GM18498 (cell line): ENCODE data around the gene POU3F1.

Experiments used
- ATAC-seq: cut with Tn5 transposase; IDR thresholded peaks from one replicate; pipeline ENCODE4 v1.9.1; 2021; ENCODE audit warnings: mild to moderate bottlenecking, moderate library complexity; ENCODE audit not compliant: unreplicated experiment

The POU3F1 gene

DNA sequence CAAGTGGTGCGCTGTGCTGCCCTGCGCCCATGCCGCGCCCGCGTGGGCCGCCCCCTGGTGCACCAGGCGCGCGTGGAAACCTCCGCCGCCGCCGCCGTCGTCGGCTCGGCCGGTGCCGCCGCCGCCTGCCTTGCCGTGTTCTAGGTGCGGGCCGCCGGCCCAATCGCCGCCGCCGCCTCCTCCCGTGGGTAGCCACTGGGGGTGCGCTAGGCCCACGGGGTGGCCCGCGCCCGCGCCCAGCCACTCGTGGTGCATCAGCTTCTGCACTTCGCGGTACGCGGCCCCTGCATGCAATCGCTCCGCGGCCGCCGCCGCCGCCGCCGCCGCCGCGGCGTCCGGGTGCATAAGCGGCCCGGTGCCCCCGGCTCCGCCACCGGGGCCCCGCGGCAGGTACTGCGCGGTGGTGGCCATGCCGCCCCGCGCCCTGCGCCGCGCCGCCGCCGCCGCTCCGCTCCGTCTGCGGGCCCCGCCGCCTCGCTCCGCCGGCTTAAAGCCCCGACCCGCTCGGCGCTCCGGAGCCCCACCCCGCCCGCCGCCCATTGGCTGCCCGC, at the start of gene POU3F1:
Gene POU3F1, minus strand, starts transcription at position 461 of the 551 bp plus-strand sequence. Its CDS starts 50 bp downstream, at position 411.
- peak; percentile 3 for ATAC-seq

GRCh38 chr1:38095454-38095931, 48.9 kb upstream of the POU3F1 start:
- ATAC-seq: no peak

DNA sequence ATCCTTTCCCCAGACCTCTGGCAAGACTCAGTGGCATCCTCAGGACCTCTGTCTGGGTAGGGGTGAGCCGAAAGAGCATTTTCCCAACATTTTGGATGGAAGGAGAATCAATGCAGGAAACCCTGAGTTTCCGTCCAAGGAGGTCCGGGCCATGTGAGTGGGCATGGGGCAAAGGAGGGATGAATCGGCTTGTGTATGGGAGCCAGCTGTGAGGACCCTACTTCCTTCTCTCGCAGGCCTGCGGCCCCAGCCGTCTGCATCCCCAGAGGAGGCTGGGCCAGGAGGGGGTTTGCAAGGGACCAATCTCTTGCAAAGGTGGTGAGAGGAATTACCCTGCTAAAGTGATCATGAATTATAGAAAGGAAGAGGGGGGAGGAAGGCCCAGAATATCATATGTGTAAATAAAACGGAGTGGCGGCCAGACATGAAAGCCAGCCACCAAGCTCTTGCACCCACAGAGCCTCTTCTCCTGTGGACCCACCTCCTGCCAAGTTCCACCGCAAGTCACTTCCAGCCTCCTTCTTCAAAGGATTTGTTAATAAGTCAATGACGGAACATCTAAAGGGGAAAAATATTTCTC, 48.2 kb upstream of the POU3F1 start:
- ATAC-seq: no peak

DNA sequence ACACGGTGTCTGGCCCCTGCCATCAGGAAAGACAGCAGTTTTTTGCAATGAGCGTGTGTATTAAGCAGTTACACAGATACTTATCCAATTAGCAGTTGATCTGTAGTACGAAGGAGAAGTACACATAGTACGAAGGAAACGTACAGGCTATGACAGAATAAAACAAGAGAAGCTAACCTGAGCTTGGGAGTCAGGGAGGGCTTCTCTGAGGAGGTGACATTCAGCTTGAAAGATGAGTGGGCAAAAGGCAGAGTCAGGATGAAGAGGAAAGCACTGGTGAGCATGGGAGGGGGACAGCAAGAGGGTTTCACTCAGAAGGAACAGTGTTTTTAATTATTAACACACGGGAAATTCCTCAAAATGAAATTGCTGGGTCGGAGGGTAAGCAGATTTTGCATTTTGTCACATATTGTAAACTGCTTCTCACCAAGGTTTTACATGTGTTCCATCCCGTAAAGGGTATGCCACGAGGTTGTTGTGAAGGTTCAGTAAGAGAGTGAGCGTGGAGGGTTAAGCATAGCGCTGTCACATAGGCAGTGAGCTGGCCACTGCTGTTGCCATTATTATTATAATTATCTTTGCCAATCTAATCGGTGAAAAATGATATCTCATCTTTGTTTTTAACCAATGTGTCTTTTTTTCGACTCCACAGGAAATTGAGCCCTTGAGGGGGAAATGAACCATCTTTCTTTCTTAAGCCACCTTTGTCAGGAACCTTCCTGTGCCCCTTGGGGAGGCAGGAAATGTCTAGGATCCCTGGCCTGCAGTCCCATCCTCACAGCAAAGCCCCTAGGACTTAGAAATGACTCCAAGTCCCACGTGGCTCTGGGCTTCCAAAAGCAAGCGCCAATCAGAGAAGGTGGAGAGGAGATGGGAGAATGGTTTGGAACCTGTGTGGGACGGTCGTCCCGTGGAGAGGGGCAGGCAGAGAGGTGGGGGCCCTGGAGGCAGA, 47.3 kb upstream of the POU3F1 start:
- ATAC-seq: no peak

GRCh38 chr1:38092256-38092655, 45.7 kb upstream of the POU3F1 start:
- ATAC-seq: no peak

GRCh38 chr1:38090796-38091195, 44.2 kb upstream of the POU3F1 start:
- ATAC-seq: no peak

GRCh38 chr1:38089712-38090360, 43.2 kb upstream of the POU3F1 start:
- no peak for ATAC-seq

DNA sequence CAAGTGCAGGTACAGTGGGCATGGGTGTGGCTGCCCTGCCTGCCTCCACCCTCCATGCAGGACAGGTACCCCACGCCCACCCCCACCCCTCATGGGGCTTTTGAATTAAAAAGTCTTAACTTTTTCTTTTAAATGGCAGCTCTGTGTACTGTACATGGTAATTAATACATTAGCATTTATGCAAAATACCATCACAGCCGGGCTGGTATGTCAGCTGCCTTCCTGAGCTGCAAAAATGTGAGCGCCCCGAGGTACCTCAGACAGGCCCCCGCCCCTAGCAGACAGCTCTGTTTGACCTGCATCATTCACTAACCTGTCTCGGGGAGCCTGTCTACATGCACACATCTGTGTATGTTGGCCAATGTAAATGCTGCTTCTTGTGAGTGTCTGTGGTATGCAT, 42.2 kb upstream of the POU3F1 start:
- ATAC-seq: no peak

GRCh38 chr1:38088366-38088765, 41.8 kb upstream of the POU3F1 start:
- no peak for ATAC-seq

DNA sequence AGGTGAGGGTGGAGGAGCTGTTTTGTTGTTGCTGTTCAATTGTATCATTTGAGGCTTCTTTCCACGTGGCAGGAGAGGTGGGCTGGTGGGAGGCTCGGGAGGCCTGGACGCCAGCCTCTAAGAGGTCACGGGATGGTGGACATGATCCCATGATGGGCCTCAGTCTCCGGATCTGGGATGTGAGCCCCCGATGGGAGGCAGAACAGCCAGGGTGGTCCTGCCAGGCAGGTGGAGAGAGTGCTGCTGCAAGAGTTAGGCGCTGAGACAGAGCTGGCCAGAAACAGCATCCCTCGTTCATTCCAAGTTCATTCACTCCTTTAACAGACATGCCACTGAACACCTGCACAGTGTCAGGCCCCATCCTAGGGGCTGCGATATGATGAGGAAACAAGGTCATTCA, 41.1 kb upstream of the POU3F1 start:
- ATAC-seq: no peak

GRCh38 chr1:38085666-38086330, 39.2 kb upstream of the POU3F1 start:
- no peak for ATAC-seq

GRCh38 chr1:38084700-38085099, 38.1 kb upstream of the POU3F1 start:
- ATAC-seq: no peak

GRCh38 chr1:38084113-38084512, 37.5 kb upstream of the POU3F1 start:
- no peak for ATAC-seq

DNA sequence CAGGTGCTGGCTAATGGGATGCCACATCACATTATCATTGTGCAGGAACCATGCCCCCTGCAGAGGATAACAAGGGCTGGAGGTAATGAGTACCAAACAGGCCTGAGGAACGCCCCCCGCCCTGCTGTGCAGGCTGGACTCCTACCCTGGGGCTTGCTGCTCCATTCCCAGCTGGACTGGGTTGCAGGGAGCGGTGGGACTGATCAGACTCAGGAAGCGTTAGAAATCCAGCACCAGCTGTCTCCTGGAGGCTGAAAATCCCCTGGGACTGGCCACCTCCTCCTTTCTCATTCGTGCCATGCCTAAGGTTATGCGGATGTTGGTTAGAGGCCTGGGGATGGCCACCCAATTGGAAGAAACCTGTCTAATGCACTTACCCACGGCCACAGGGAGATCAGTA, 36.9 kb upstream of the POU3F1 start:
- ATAC-seq: no peak

DNA sequence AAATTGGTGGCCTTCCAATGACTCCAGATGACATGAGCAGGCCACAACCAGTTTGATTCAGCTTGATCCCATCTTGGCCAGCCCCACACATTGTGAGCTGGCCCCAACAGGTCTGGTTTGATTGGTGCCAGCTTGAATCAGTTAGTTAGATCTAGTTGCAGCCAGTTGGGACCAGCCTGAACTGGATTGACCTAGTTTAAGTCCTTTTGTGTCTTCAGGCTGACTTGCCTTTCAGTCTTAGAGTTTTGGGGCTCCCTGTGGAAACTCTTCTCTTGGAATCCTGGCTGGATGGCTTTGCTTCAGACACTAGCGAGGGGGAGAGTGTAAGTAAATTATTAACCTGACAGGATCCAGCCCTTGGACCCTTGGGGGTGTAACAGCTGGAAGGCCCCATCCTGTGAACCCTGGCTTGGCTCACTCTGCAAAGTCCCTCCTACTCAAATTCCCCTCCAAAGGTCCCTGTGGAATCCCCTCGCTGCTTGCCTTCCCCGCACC, 36.2 kb upstream of the POU3F1 start:
- ATAC-seq: no peak

DNA sequence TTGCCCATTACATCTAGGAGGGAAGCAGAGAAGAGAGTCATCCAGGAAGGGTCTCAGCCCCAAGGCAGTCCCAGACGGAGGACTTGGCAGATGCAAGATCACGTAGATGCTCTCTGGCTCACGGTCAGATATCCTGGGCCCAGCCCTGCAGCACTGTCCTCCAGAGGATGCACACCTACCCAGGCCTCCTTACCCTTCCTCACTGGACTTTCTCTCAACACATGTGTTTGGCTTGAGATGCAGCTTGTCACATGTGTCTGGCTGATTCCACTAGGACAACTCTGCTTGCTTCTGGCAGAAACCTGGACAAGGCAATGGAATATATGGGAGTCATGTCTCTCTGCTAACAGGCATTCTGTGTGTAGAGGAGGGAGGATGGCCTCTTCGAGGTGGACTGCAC, 32.4 kb upstream of the POU3F1 start:
- ATAC-seq: no peak

DNA sequence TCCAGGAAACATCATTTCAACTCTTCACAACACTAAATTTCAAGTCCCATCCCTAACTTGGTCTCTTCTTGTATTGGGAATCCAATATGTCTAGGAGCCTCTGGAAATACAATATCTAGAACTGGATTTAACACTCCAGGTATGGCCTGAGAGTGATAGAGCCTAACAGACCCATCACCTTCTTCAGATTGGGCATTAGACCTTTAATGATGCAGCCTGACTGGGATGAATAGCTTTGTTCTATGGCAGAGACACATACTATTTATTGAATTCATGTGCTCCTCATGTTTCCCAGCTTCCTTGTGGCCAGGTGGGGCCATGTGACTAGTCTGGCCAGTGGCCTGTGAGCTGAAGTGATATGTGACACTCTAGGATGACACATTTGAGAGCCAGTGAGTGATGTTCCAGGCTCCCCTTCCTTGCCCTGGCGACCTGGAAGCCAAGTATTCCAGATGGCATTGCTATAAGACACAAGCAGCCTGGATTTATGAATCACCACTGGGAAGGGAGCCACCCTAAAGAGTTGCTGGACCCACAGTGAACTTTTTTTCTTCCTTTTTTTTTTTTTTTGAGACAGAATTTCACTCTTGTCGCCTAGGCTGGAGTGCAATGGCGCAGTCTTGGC, 31.0 kb upstream of the POU3F1 start:
- ATAC-seq: no peak

GRCh38 chr1:38076455-38076854, 29.9 kb upstream of the POU3F1 start:
- ATAC-seq: no peak

- no peak for ATAC-seq
These were observed 29.4 kb upstream of the POU3F1 start for GRCh38 chr1:38076038-38076437.

GRCh38 chr1:38075191-38075590, 28.6 kb upstream of the POU3F1 start:
- no peak for ATAC-seq
